ENCODE measurements around the gene ARSK.

ARSK gene

DNA sequence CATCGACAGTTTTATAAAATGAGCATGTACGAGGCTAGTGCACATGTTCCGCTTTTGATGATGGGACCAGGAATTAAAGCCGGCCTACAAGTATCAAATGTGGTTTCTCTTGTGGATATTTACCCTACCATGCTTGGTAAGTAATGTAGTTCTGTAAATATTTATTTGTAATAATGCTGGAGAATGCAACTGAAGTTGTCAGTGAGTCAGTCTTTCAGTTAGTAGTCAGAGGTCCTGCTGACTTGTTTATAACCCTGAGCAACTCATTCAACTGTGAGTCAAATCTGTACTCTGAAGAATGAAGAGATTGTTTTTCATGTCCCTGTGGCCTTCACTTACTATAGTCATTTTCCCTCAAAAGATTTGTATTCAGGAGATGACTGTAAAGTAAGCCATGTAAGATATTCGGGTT lies 36.6 kb downstream of the ARSK start:
- no CpG with 5 or more reads among the region's 5 CpGs for WGBS (ENCODE audit: extremely low coverage, insufficient coverage, low lambda C conversion rate)
- DNase-seq = no peak
- Histone ChIP-seq H3K36me3 (ENCODE audit: control insufficient read depth, insufficient read depth, low read length) (no peaks in the 10 kb centered on the region), H3K79me2 (ENCODE audit: control insufficient read depth, insufficient read depth, low read length) (no peaks in the 10 kb centered on the region), H3K4me2 (ENCODE audit: low read length) (no peak overlapping the region), H3K4me3 (ENCODE audit: low read length) (no peak overlapping the region), H3K56ac (ENCODE audit: low read length) (no peak overlapping the region), H4K8ac (ENCODE audit: low read depth, low read length) (peak overlapping the region; percentile 5), H2BK120ac (ENCODE audit: low read depth, low read length) (no peak overlapping the region), H3K4me1 (ENCODE audit: control insufficient read depth, low read depth, low read length) (no peaks in the 10 kb centered on the region), H2BK5ac (ENCODE audit: low read length) (no peak overlapping the region), H2BK15ac (replicated peaks; ENCODE audit: low read depth) (no peak overlapping the region), H3K79me1 (ENCODE audit: low read length) (no peaks in the 10 kb centered on the region), H4K5ac (ENCODE audit: low read length) (no peak overlapping the region), H3K27me3 (ENCODE audit: insufficient read depth, low read length, poor library complexity) (no peaks in the 10 kb centered on the region), H3K4ac (ENCODE audit: low read depth, low read length) (no peak overlapping the region), H3K23ac (ENCODE audit: low read length) (no peak overlapping the region), H3K18ac (ENCODE audit: low read length) (no peak overlapping the region), H3K27ac (ENCODE audit: low read depth, low read length) (no peak overlapping the region), H3K9ac (ENCODE audit: low read length) (no peak overlapping the region), H2AK5ac (ENCODE audit: low read length) (no peak overlapping the region)

DNA sequence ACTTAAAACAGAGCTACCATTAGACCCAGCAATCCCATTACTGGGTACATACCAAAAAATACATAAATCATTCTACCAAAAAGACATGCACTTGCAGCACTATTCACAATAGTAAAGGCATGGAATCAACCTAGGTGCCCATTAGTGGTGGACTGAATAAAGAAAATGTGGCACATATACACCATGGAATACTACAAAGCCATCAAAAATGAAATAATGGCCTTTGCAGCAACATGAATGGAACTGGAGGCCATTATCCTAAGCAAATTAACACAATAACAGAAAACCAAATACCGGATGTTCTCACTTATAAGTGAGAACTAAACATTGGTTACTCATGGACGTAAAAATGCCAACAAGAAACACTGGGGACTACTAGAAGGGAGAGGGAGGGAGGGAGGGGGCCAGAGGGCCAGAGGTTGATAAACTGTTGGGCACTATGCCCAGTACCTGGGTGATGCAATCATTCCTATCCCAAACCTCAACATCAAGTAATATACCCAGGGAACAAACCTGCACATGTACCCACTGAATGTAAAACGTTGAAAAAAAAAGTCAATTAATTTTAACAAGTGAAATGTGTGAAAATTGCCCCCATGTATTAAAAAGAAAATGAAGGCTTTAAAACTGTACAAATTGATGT lies 40.5 kb downstream of the ARSK start:
- no peaks in the 10 kb centered on the region for H3K36me3 ChIP-seq (ENCODE audit: control insufficient read depth, insufficient read depth, low read length)
- H3K79me1 ChIP-seq (ENCODE audit: low read length) = no peaks in the 10 kb centered on the region
- H2BK120ac ChIP-seq (ENCODE audit: low read depth, low read length) = no peak overlapping the region
- no peak for DNase-seq
- H3K4me2 ChIP-seq (ENCODE audit: low read length) = no peak overlapping the region
- no peak overlapping the region for H3K27ac ChIP-seq (ENCODE audit: low read depth, low read length)
- no peak overlapping the region for H3K9ac ChIP-seq (ENCODE audit: low read length)
- no peak overlapping the region for H3K23ac ChIP-seq (ENCODE audit: low read length)
- WGBS (ENCODE audit: extremely low coverage, insufficient coverage, low lambda C conversion rate) = no CpG with 5 or more reads among the region's 3 CpGs
- no peak overlapping the region for H2BK15ac ChIP-seq (replicated peaks; ENCODE audit: low read depth)
- no peaks in the 10 kb centered on the region for H3K4me1 ChIP-seq (ENCODE audit: control insufficient read depth, low read depth, low read length)
- no peak overlapping the region for H3K4ac ChIP-seq (ENCODE audit: low read depth, low read length)
- no peak overlapping the region for H3K56ac ChIP-seq (ENCODE audit: low read length)
- H3K4me3 ChIP-seq (ENCODE audit: low read length) = no peak overlapping the region
- no peak overlapping the region for H4K5ac ChIP-seq (ENCODE audit: low read length)
- H2AK5ac ChIP-seq (ENCODE audit: low read length) = no peak overlapping the region
- no peaks in the 10 kb centered on the region for H3K79me2 ChIP-seq (ENCODE audit: control insufficient read depth, insufficient read depth, low read length)
- H2BK5ac ChIP-seq (ENCODE audit: low read length) = no peak overlapping the region
- no peak overlapping the region for H3K18ac ChIP-seq (ENCODE audit: low read length)
- no peak overlapping the region for H4K8ac ChIP-seq (ENCODE audit: low read depth, low read length)
- H3K27me3 ChIP-seq (ENCODE audit: insufficient read depth, low read length, poor library complexity) = no peaks in the 10 kb centered on the region

DNA sequence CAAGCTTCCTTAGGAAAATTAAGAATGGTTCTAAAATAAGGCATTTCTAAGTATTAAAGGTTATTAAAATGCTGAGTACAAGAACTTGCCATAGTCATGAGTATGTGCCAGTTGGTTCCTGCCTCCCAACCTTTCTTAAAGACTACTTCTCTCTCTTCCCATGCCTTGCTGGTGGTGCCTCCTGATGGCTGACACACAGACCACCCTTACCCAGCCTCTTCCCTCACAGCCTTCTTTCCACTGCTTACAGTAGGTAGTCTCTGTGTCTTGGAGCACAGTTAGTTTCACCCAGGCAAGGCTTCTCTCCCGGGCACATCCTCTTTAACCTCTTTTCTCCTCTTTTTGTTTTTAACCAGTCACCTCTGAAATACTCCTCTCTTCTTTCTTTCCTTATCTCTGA lies 44.4 kb downstream of the ARSK start:
- Histone ChIP-seq H3K4me1 (ENCODE audit: control insufficient read depth, low read depth, low read length) (no peaks in the 10 kb centered on the region), H2BK120ac (ENCODE audit: low read depth, low read length) (no peak overlapping the region), H3K4me3 (ENCODE audit: low read length) (no peak overlapping the region), H3K79me2 (ENCODE audit: control insufficient read depth, insufficient read depth, low read length) (no peaks in the 10 kb centered on the region), H2BK5ac (ENCODE audit: low read length) (no peak overlapping the region), H4K8ac (ENCODE audit: low read depth, low read length) (no peak overlapping the region), H3K27ac (ENCODE audit: low read depth, low read length) (no peak overlapping the region), H3K4ac (ENCODE audit: low read depth, low read length) (no peak overlapping the region), H3K56ac (ENCODE audit: low read length) (no peak overlapping the region), H4K5ac (ENCODE audit: low read length) (no peak overlapping the region), H3K4me2 (ENCODE audit: low read length) (no peak overlapping the region), H2BK15ac (replicated peaks; ENCODE audit: low read depth) (no peak overlapping the region), H3K79me1 (ENCODE audit: low read length) (no peaks in the 10 kb centered on the region), H3K36me3 (ENCODE audit: control insufficient read depth, insufficient read depth, low read length) (no peaks in the 10 kb centered on the region), H3K18ac (ENCODE audit: low read length) (no peak overlapping the region), H2AK5ac (ENCODE audit: low read length) (no peak overlapping the region), H3K27me3 (ENCODE audit: insufficient read depth, low read length, poor library complexity) (no peaks in the 10 kb centered on the region), H3K9ac (ENCODE audit: low read length) (no peak overlapping the region), H3K23ac (ENCODE audit: low read length) (no peak overlapping the region)
- no CpG with 5 or more reads among the region's 1 CpG for WGBS (ENCODE audit: extremely low coverage, insufficient coverage, low lambda C conversion rate)
- peak; percentile 23 for DNase-seq

DNA sequence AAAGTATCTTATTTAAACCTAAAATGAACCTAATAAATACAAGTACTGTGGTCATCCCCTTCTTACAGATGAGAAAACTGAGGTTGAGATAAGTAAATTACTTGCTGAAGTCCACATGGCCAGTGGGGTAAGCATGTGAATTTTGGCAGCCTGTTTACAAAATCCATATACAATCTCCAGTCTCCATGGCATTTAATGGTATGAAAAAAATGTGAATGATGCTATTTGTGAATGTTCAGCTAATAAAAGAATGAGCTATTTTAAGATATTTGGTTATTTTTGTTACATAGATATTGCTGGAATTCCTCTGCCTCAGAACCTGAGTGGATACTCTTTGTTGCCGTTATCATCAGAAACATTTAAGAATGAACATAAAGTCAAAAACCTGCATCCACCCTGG lies 45.7 kb downstream of the ARSK start:
- no peak overlapping the region for H3K4ac ChIP-seq (ENCODE audit: low read depth, low read length)
- H4K8ac ChIP-seq (ENCODE audit: low read depth, low read length) = no peak overlapping the region
- no peak overlapping the region for H3K56ac ChIP-seq (ENCODE audit: low read length)
- H2BK5ac ChIP-seq (ENCODE audit: low read length) = no peak overlapping the region
- no peak overlapping the region for H2BK120ac ChIP-seq (ENCODE audit: low read depth, low read length)
- no peak for DNase-seq
- H2AK5ac ChIP-seq (ENCODE audit: low read length) = no peak overlapping the region
- H3K4me2 ChIP-seq (ENCODE audit: low read length) = no peak overlapping the region
- H3K4me3 ChIP-seq (ENCODE audit: low read length) = no peak overlapping the region
- no CpG with 5 or more reads among the region's 1 CpG for WGBS (ENCODE audit: extremely low coverage, insufficient coverage, low lambda C conversion rate)
- H3K36me3 ChIP-seq (ENCODE audit: control insufficient read depth, insufficient read depth, low read length) = no peaks in the 10 kb centered on the region
- H3K9ac ChIP-seq (ENCODE audit: low read length) = no peak overlapping the region
- H4K5ac ChIP-seq (ENCODE audit: low read length) = no peak overlapping the region
- H3K27me3 ChIP-seq (ENCODE audit: insufficient read depth, low read length, poor library complexity) = no peaks in the 10 kb centered on the region
- H3K79me1 ChIP-seq (ENCODE audit: low read length) = no peaks in the 10 kb centered on the region
- no peak overlapping the region for H3K23ac ChIP-seq (ENCODE audit: low read length)
- no peaks in the 10 kb centered on the region for H3K79me2 ChIP-seq (ENCODE audit: control insufficient read depth, insufficient read depth, low read length)
- no peak overlapping the region for H3K27ac ChIP-seq (ENCODE audit: low read depth, low read length)
- H3K18ac ChIP-seq (ENCODE audit: low read length) = no peak overlapping the region
- no peaks in the 10 kb centered on the region for H3K4me1 ChIP-seq (ENCODE audit: control insufficient read depth, low read depth, low read length)
- no peak overlapping the region for H2BK15ac ChIP-seq (replicated peaks; ENCODE audit: low read depth)

DNA sequence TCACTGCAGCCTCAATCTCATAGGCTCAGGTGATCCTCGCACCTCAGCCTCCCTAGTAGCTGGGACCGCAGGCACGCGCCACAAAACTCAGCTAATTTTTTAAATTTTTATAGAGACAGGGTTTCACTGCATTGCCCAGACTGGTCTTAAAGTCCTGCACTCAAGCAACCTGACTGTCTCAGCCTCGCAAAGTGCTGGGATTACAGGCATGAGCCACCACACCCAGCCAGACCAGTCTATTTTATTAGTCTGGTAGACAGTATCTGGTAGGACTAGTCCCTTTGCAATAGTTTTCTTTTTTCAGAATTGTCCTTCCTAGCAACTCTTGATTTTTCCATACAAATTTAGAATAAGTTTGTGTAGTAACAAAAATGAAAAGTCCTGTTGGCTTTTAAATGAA lies 50.9 kb downstream of the ARSK start:
- Histone ChIP-seq H3K18ac (ENCODE audit: low read length) (no peak overlapping the region), H3K79me2 (ENCODE audit: control insufficient read depth, insufficient read depth, low read length) (no peaks in the 10 kb centered on the region), H2BK15ac (replicated peaks; ENCODE audit: low read depth) (no peak overlapping the region), H3K4ac (ENCODE audit: low read depth, low read length) (no peak overlapping the region), H4K8ac (ENCODE audit: low read depth, low read length) (no peak overlapping the region), H2BK5ac (ENCODE audit: low read length) (no peak overlapping the region), H4K5ac (ENCODE audit: low read length) (no peak overlapping the region), H3K27ac (ENCODE audit: low read depth, low read length) (no peak overlapping the region), H2AK5ac (ENCODE audit: low read length) (no peak overlapping the region), H3K4me1 (ENCODE audit: control insufficient read depth, low read depth, low read length) (no peaks in the 10 kb centered on the region), H3K79me1 (ENCODE audit: low read length) (no peaks in the 10 kb centered on the region), H3K9ac (ENCODE audit: low read length) (no peak overlapping the region), H3K36me3 (ENCODE audit: control insufficient read depth, insufficient read depth, low read length) (no peaks in the 10 kb centered on the region), H2BK120ac (ENCODE audit: low read depth, low read length) (no peak overlapping the region), H3K4me3 (ENCODE audit: low read length) (no peak overlapping the region), H3K4me2 (ENCODE audit: low read length) (no peak overlapping the region), H3K56ac (ENCODE audit: low read length) (no peak overlapping the region), H3K23ac (ENCODE audit: low read length) (no peak overlapping the region), H3K27me3 (ENCODE audit: insufficient read depth, low read length, poor library complexity) (no peaks in the 10 kb centered on the region)
- DNase-seq = no peak
- no CpG with 5 or more reads among the region's 5 CpGs for WGBS (ENCODE audit: extremely low coverage, insufficient coverage, low lambda C conversion rate)

DNA sequence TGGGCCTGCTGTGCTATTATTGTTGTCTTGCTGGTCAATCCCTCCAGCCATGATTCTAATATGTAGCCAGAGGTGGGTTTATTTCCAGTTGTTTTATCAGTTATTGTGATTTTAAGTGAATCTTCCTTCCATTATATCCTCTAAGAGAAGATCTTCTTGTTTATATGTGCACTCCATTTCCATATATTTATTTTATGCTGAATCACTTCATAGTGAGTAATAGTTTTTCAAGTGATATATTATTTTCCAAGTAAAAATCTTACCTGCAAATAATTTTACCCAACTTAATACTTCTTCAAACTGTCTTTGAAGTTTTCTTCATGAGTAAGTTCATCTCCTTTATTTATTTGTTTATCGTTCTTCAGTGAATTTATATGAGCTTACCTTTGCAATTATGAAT lies 51.5 kb downstream of the ARSK start:
- no peak overlapping the region for H2BK120ac ChIP-seq (ENCODE audit: low read depth, low read length)

More for the DNA sequence above, 51.5 kb downstream of the ARSK start:
- Histone ChIP-seq H3K36me3 (ENCODE audit: control insufficient read depth, insufficient read depth, low read length) (no peaks in the 10 kb centered on the region), H2BK15ac (replicated peaks; ENCODE audit: low read depth) (no peak overlapping the region), H3K56ac (ENCODE audit: low read length) (no peak overlapping the region), H3K18ac (ENCODE audit: low read length) (no peak overlapping the region), H3K23ac (ENCODE audit: low read length) (no peak overlapping the region), H4K8ac (ENCODE audit: low read depth, low read length) (no peak overlapping the region), H3K4me2 (ENCODE audit: low read length) (no peak overlapping the region), H2BK5ac (ENCODE audit: low read length) (no peak overlapping the region), H2AK5ac (ENCODE audit: low read length) (no peak overlapping the region), H3K4me1 (ENCODE audit: control insufficient read depth, low read depth, low read length) (no peaks in the 10 kb centered on the region), H3K4ac (ENCODE audit: low read depth, low read length) (no peak overlapping the region), H4K5ac (ENCODE audit: low read length) (no peak overlapping the region), H3K9ac (ENCODE audit: low read length) (no peak overlapping the region), H3K4me3 (ENCODE audit: low read length) (no peak overlapping the region), H3K79me1 (ENCODE audit: low read length) (no peaks in the 10 kb centered on the region), H3K27ac (ENCODE audit: low read depth, low read length) (no peak overlapping the region), H3K79me2 (ENCODE audit: control insufficient read depth, insufficient read depth, low read length) (no peaks in the 10 kb centered on the region), H3K27me3 (ENCODE audit: insufficient read depth, low read length, poor library complexity) (no peaks in the 10 kb centered on the region)
- WGBS (ENCODE audit: extremely low coverage, insufficient coverage, low lambda C conversion rate) = no CpG with 5 or more reads among the region's 1 CpG
- DNase-seq = no peak

Data from mesendoderm (in vitro differentiated cells).